Measurements from ENCODE around the gene ZNF711.
"Not testable (repeated sequence)": the region's sequence is repeated elsewhere in the genome, so short reads cannot be mapped to it uniquely, and the experiment has no call there.

GRCh38 chrX:85311348-85311747, 67.6 kb downstream of the ZNF711 start:
- TF ChIP-seq, protein P1, sequence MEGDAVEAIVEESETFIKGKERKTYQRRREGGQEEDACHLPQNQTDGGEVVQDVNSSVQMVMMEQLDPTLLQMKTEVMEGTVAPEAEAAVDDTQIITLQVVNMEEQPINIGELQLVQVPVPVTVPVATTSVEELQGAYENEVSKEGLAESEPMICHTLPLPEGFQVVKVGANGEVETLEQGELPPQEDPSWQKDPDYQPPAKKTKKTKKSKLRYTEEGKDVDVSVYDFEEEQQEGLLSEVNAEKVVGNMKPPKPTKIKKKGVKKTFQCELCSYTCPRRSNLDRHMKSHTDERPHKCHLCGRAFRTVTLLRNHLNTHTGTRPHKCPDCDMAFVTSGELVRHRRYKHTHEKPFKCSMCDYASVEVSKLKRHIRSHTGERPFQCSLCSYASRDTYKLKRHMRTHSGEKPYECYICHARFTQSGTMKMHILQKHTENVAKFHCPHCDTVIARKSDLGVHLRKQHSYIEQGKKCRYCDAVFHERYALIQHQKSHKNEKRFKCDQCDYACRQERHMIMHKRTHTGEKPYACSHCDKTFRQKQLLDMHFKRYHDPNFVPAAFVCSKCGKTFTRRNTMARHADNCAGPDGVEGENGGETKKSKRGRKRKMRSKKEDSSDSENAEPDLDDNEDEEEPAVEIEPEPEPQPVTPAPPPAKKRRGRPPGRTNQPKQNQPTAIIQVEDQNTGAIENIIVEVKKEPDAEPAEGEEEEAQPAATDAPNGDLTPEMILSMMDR (IDR thresholded peaks at IDR 0.05; ENCODE audit: poor library complexity), result not testable (repeated sequence)
- not testable (repeated sequence) for TF ChIP-seq EZH2phosphoT487 (IDR thresholded peaks at IDR 0.05; ENCODE audit: low read depth, severe bottlenecking, unreplicated experiment); EZH2 (IDR thresholded peaks at IDR 0.05; ENCODE audit: borderline replicate concordance)
